Limb (tissue), 2 donors: ENCODE results near the gene HACD2.
"Not testable (repeated sequence)": the region's sequence is repeated elsewhere in the genome, so short reads cannot be mapped to it uniquely, and the experiment has no call there.

Experiments
- DNase-seq, 2 donors: peaks; one replicate each; pipeline ENCODE4 v3.0.0-alpha.2; 2016; ENCODE audit errors: extremely low spot score in 2 of 2

The HACD2 gene

GRCh38 chr3:123526474-123526873 lies 58.4 kb downstream of the HACD2 start:
- no peak for DNase-seq

DNA sequence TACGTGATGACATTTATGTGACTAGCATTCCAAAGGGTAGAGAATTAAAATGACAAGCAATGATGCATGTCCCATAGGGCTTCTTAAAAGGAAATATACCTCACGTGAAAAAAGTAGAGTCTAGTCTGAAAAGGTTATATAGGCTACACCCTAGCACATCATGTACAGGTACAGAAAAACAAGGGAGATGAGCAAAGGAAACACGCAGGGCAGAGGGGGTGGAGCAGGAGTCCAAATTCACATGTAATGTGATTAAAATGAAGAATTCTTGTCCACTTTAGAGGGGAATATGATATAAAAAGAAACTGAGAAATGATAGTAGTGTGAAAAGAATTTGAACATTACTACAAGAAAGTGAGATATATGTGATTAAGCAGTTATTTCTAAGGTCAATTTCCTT lies 59.4 kb downstream of the HACD2 start:
- DNase-seq = no peak

DNA sequence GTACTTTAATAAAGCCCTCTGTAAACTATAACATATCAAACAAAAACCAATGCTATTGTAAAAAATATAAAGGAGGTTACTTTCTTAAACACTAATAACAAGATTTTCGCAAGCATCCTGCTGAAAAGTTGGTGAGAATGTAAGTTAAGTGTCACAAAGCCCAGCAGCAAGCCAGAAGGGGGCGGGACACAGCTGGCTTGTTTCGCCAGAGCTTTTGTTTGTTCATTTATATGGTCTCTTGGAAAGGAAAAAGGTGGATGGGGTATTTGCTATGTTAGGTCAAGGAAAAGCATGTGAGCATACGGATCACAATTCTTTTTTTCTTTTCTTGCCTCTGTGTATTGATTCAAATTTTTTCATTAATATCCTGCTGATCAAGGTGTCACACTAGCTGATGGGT lies 59.9 kb downstream of the HACD2 start:
- DNase-seq = no peak

DNA sequence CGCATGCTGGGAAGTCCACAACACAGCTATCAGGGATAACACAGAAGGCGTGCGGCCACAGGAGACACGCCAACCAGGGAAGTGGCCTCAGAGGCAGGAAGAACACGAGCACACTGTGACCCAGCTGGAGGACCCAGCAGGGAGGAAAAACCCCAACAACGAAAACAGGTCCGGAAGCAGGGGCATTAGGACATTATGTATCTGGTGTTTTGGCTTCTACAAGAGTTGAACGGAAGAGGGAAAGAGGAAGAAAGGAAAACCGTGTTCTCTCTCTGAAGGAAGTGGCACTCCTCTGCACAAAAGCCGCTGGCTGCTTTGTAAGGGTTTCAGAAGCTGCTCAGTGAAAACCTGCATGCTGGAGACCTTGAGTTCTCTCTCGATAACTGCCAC lies 61.8 kb downstream of the HACD2 start:
- no peak for DNase-seq

DNA sequence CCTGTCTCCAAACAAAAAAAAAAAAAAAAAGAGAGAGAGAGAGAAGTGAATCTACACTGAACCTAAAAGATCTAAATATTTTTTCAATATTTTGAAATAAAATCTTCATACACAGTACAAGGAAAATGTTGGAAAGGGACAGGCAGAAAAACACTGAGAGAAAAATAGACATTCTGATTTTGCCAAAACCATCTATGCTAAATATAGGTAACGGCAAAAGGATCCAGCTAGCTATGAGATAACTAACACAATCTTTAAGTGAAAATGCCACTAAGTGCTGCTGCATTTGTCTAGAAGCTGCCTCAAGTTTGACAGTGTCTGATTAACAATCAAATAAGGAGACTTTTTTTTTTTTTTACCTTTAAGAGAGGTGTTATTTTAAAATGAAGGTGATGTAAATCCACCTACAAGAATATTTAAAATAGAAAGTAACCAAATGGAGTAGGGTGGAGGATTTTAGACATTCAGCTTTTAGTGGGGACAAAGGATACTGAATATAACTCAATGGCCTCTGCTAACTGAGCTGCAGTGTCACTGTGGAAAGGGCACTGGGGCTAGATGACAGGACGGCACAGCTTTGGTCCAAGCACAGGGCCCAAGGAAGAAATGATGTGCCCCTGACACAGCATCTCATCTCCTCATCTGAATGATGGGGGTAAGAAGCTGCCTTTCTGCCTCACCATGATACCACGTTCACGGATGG lies 62.4 kb downstream of the HACD2 start:
- DNase-seq = no peak

DNA sequence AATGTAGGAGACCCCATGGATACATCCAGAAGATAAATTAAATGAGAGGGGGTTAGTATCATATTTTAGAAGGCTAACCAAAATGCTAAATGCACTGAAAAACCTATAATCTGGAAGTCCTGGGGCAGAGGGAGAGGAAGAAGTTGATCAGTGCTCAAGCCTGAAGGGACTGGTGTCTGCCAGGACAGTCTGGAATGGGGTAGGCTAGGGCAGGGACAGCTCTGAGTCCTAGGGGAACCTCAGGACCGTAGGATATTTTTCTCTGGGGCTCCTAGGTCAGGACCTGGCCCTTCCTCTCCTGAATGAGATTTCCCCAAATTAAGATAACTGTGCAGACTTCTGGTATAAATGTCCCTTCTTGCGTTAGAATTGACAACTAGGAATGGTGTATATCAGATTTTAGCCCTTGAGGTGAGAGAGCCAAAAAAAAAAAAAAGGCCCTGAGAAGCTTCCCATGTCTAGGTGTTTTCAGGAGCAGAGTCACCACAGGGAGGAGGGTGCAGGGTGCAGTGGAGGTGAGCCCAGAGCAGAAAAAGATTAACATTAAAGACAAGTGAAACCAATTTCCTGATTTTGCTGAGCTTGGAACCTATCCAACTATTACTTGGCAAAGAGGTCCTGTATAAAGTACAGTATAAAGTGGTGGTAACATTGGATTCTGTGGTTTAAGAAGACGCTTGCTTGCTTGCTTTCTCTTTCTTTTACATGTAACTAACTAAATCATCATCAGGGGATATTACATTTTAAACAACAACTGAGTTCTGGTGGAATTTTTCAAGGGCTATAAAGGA lies 63.5 kb downstream of the HACD2 start:
- no peak for DNase-seq

DNA sequence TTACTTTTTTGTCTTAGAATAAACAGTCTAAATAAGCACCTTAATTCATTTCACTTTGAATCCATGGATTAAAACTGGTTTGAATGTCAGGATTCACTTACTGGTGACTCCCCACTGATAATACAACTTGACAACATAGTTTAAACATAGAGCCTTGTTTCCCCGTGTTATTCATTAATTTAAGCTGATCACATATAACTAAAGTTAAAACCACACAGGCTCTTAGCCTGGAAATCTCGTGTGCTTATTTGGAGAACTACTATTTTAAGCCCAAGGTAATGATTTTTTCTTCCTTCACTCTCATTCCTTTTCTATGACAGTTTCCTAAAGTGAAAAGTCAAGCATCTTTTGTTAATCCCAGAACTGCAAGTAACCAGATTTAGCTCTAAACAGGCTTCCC lies 64.2 kb downstream of the HACD2 start:
- no peak for DNase-seq

GRCh38 chr3:123518892-123519485 lies 65.9 kb downstream of the HACD2 start:
- DNase-seq = no peak

- DNase-seq = no peak
These were observed 73.1 kb downstream of the HACD2 start for GRCh38 chr3:123511726-123512125.

GRCh38 chr3:123511084-123511483 lies 73.8 kb downstream of the HACD2 start:
- no peak for DNase-seq

- DNase-seq = no peak
These were observed 76.7 kb downstream of the HACD2 start for GRCh38 chr3:123508178-123508577.

DNA sequence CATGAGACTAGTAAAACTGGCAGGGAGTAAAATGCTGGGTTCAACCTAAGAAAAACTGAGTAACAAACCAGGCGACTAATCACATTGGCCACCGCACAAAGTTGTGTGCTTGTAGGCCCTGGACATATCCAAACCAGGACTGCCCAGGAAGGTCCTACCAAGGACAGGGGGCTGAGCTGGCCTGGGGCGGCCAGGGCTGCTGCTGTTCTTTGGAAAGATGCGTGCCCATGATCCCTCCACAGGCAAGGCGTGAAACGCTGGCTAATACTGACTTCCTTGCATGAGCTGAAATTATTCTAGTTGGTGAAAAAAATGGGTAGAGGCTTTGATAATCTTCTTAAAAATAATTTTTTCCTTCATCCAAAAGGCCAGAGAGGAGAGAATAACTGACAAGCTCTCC lies 79.0 kb downstream of the HACD2 start:
- DNase-seq = no peak

DNA sequence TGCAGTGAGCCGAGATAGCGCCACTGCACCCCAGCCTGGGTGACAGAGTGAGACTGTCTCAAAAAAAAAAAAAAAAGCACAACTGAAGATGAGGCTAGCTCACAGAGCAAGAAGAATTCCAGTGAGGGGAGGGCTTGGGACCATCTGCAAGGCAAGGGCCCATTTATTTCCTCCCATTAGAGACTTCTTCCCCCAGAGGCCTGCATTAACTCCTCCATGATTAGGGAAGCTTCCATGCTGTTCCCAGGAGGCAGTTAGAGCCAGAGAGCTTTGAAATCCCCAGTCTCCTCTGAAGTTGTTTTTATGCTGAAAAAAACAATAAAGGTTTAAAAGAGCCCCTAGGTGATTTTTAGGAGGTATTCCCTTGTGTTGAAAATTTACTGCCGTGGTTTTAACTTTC lies 81.7 kb downstream of the HACD2 start:
- no peak for DNase-seq

- DNase-seq = no peak
These were observed 85.5 kb downstream of the HACD2 start for GRCh38 chr3:123499322-123499721.

GRCh38 chr3:123498761-123499160 lies 86.1 kb downstream of the HACD2 start:
- DNase-seq = no peak

- DNase-seq = no peak
These were observed 90.9 kb downstream of the HACD2 start for GRCh38 chr3:123493912-123494311.

DNA sequence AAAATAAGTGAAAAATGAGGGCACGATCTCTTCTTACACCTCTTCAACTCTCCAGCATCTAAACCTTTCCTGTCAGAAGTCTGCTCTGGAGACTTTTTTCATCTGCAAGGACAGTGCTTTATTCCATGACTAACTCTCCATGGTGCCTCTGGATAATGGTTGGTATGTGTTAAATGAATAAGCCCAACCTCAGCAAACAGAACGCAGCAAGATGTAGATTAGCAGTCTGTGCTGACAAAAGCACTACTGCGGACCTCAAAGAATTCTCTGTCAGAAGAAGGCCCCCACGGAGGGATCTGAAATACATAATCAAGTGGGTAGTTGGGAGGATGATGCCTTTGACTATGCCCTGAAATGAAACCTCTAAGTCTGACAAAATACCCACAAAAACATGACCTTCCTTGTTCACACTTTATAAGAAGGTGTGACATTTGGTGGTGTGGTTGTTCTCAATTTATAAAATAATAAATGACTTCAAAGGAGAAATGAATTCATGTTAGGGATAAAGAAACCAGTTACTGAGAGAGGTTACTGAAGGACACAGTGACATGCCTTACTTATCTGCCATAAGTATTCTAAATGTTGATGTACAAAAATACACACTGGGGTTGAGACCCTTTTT lies 92.8 kb downstream of the HACD2 start:
- DNase-seq = no peak

- peak; percentile 87 to 89 for DNase-seq
These were observed 95.4 kb downstream of the HACD2 start for GRCh38 chr3:123489400-123490004.

DNA sequence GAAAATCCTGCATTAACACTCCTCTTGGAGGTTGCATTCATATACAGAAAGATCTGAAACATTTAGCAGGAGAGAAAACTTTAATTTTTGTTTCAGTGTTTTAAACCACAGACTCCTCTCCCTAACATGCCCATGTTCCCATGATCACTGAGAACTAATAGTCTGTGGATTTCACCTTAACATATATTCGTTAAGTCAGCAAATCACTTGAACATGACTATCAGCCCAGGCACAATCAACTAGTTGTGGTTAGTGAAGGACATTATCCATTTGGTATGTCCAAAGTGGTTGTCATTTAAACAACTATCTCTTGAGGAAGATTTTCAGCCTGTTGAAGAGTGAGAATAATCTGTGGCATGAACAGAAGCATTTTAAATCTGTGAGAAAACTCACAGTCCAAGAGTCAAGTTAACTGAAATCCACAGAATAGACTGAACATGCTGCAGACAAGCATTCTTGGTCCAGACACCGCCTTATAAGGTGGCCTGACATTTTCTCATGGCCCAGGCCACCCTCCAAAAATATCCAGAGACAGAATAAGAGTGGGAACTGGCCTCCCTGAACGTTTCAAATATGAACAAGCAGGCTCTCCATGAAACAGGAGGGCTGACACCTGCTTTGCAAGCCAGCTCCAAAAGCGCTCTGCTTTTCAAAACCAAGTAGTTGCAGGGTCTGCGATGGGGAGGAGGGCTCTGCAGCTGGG lies 96.1 kb downstream of the HACD2 start:
- no peak for DNase-seq

DNA sequence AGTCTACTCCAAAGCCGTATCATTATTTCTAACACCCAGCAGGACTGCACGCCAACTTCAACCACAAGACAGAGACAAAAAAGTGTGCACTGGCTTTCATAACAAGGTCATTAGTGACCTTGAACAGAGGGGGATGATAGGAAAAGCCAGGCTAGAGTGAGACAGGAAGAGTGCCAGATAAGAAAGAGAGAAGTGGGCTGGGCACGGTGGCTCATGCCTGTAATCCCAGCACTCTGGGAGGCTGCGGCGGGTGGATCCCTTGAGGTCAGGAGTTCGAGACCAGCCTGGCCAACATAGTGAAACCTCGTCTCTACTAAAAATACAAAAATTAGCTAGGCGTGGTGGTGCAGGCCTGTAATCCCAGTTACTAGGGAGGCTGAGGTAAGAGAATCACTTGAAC lies 97.8 kb downstream of the HACD2 start:
- DNase-seq = not testable (repeated sequence)

DNA sequence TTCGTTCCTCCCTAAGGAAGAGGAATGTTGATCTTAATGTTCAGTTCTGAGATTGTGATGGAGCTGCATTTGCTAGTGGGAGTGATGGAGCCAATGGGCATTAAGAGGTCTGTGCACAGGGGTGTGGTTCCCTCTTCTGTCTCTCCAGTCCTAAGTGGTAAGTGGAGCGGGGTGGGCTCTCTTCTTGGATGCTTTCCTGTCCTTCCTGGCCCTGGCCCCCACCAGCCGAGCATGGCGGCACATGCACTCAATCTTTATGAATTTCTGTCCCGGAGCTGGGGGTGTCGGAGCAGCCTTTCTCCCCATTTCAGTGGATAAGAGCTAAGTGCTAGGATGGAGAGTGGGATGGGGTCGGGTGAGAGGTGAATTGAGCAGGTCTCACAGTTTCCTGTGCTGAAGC lies 98.4 kb downstream of the HACD2 start:
- DNase-seq = no peak
